ENCODE measurements around the gene IGSF3.

DNA sequence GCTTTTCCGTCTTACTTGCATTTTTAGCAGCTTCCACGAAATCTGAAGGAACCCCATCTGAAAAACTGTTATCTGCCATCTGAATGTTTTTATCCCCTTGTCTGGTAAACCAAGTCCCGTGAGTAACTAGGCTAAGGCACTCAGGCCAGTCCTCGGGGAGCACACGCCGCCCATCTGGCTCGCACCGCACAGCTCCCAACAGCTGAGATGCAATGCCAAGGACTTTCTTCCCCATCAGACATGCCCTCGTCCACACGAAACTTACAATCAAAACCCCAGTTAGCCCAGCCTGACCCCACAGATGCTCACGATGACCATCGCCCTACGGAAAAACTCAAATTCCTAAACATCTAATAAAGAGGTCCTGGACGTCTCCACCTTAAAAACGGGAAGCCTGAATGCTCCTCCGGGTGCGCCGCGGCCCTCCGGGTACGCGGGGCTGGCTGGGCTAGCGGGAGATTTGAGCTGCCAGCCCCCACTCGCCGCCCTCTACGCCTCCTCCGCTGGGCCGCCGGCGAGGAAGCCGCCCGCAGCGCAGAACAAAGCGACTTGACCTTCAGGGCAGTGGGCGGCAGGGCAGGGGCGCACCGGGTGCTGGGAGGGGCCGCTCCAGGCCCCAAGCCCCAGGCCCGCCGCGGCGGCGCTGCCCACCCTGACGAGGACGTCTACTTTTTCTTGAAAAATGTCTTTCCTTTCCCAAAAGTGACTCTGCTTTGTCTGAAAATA, 133.4 kb downstream of the IGSF3 start:
- TF ChIP-seq POLR2A (IDR thresholded peaks at IDR 0.05): no peak
- TF ChIP-seq, protein P1, sequence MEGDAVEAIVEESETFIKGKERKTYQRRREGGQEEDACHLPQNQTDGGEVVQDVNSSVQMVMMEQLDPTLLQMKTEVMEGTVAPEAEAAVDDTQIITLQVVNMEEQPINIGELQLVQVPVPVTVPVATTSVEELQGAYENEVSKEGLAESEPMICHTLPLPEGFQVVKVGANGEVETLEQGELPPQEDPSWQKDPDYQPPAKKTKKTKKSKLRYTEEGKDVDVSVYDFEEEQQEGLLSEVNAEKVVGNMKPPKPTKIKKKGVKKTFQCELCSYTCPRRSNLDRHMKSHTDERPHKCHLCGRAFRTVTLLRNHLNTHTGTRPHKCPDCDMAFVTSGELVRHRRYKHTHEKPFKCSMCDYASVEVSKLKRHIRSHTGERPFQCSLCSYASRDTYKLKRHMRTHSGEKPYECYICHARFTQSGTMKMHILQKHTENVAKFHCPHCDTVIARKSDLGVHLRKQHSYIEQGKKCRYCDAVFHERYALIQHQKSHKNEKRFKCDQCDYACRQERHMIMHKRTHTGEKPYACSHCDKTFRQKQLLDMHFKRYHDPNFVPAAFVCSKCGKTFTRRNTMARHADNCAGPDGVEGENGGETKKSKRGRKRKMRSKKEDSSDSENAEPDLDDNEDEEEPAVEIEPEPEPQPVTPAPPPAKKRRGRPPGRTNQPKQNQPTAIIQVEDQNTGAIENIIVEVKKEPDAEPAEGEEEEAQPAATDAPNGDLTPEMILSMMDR (IDR thresholded peaks at IDR 0.05): no peak

All from esophagus squamous epithelium (tissue), 4 donors.